ENCODE results near the gene MTOR. TPM values are rescaled to one million over a fixed set of nuclear protein-coding genes. Genes with fewer than 3 reads are reported as not detected.
A peak's percentile ranks its signal among the peaks of the same experiment; 100 is the strongest.
"Not testable (repeated sequence)": the region's sequence is repeated elsewhere in the genome, so short reads cannot be mapped to it uniquely, and the experiment has no call there.

Gene MTOR
- 10 to 100 TPM; 32.6 to 38.3 TPM for total RNA-seq

DNA sequence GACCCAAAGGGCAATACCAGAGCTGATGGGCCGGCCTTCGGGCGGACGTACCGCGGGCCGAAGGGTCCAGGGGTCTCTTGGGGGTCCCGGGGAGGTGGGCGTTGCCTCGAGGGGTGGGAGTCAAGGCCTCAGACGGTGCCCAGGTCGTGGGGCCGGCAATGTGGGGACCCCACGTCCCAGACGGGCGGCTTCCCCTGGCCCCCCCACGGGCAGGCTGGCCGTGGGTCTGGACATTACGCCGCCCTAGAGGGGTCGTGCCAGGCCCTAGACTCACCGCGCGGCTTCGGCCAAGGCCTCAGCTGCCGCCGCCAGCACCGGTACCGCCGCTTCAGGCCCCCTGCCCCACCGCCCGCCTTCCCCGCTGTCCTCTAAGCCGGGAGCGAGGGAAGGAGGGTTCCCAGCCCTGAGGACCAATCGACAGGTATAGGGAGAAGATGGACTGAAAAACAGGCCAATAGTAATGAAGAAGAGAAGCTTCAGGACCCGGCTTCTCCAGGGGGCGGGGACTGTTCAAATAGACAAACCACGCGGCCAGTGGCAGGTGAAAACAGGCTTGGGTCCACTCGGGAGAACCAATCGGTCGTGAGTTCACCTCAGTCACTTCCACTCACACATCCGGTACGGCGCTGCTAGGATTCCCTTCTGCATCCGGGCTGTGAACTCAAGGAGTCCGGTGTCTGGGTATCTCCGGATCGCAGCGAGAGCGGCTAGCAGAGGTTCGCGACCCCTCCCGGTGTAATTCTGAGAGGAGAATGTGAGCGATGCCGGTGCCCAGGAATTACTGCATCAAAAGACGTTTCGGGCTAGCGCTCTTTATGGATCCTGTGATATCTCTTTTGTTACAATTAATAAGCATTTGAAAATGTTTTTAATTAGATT lies at the start of gene MTOR:
Gene MTOR, minus strand, starts transcription at position 381 of the 879 bp plus-strand sequence. CDS start 3,142 bp downstream, outside the sequence.
- Mint-ChIP-seq H3K4me3 (peak within 1 kb of the TSS; percentile 91 to 97), H3K36me3 (ENCODE audit: insufficient read depth in 2 of 2) (peaks cover 1 to 2% of the 10 kb centered on the region in 2 donors), H3K9me3 (no peaks in the 10 kb centered on the region), H3K27ac (peak within 1 kb of the TSS; percentile 97), H3K27me3 (ENCODE audit: low read depth) (no peaks in the 10 kb centered on the region), H3K4me1 (ENCODE audit: low read depth) (peaks cover 16% of the 10 kb centered on the region)
- ATAC-seq (replicated peaks in 1 of 2) = peak; percentile 98
- peak; percentile 95 to 98 for DNase-seq

DNA sequence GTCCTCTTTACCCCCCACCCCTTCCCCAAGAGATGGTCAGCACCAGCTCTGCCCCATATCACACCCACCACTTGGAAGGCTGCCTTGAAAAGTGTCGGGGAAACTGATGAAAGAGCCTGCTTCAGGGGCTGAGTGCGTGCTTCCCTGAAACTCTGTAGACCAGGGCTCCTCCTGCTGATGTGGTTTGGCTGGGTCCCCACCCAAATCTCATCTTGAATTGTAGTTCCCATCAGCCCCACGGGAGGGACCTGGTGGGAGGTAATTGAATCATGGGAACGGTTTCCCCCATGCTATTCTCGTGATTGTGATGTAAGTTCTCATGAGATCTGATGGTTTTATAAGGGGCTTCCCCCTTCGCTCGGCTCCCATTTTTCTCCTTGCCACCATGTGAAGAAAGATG lies 47.0 kb upstream of the MTOR start:
- no peaks in the 10 kb centered on the region for H3K9me3 Mint-ChIP-seq
- H3K27me3 Mint-ChIP-seq (ENCODE audit: low read depth) = no peaks in the 10 kb centered on the region
- H3K27ac Mint-ChIP-seq = no peak overlapping the region

DNA sequence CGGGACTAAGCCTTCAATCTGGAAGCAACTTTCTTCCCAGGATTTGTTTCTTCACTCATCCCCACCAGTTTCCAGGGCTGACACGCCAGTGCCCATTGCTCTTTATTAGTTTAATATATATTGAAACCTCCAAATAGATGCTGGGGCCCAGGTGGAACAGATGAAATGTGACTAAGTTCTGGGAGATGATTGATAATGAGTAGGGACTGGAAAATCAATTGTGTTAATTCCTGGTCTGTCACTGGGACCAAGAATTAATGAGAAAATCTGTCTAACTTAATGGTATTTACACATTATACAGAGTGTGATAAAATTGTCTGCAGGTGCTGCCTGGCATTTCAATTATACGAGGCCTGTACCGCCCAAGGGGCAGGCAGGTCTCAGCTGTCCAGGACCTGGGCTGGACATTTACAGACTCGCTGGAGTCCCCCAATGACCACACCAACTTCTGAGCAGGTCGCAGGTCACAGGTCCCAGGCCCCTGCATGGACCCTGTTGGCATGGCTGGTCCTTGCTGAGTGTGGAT lies 46.4 kb upstream of the MTOR start:
- Mint-ChIP-seq H3K27ac (no peak overlapping the region), H3K4me1 (ENCODE audit: low read depth) (peaks cover 7% of the 10 kb centered on the region), H3K36me3 (ENCODE audit: insufficient read depth in 2 of 2) (no peaks in the 10 kb centered on the region), H3K9me3 (no peaks in the 10 kb centered on the region), H3K27me3 (ENCODE audit: low read depth) (no peaks in the 10 kb centered on the region), H3K4me3 (no peak overlapping the region)
- no peak for DNase-seq
- no peak for ATAC-seq (replicated peaks in 1 of 2)

More for the DNA sequence above, 47.0 kb upstream of the MTOR start:
- Mint-ChIP-seq H3K4me3 (no peak overlapping the region), H3K36me3 (ENCODE audit: insufficient read depth in 2 of 2) (no peaks in the 10 kb centered on the region), H3K4me1 (ENCODE audit: low read depth) (peaks cover 7% of the 10 kb centered on the region)
- DNase-seq (no peak), ATAC-seq (replicated peaks in 1 of 2) (no peak)

DNA sequence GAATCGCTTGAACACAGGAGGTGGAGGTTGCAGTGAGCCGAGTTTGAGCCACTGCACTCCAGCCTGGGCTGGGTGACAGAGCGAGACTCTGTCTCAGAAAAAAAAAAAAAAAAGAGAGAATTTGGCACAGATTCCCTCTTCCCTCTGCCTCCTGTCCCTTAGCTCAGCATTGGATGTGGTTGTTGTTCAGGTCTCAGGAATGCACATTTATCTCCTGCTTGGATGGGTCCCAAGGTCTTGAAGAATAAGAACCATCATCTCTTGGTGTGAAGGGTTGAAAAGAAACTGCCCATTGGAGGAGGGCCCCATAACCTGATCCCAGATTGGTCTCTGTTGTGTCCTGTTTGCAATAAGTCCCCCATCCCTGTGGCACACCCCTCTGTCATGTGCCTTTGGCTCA lies 45.5 kb upstream of the MTOR start:
- peaks cover 7% of the 10 kb centered on the region for H3K4me1 Mint-ChIP-seq (ENCODE audit: low read depth)

DNA sequence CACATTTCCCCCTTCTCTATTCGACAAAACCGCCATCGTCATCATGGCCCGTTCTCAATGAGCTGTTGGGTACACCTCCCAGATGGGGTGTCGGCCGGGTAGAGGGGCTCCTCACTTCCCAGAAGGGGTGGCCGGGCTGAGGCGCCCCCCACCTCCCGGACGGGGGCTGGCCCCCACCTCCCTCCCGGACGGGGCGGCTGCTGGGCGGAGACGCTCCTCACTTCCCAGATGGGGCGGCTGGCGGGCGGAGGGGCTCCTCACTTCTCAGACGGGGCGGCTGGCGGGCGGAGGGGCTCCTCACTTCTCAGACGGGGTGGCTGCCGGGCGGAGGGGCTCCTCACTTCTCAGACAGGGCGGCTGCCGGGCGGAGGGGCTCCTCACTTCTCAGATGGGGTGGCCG lies 43.2 kb upstream of the MTOR start:
- not testable (repeated sequence) for H3K4me1 Mint-ChIP-seq (ENCODE audit: low read depth)

More for the DNA sequence above, 45.5 kb upstream of the MTOR start:
- no peak for DNase-seq
- Mint-ChIP-seq H3K27me3 (ENCODE audit: low read depth) (no peaks in the 10 kb centered on the region), H3K27ac (no peak overlapping the region), H3K9me3 (no peaks in the 10 kb centered on the region), H3K4me3 (no peak overlapping the region), H3K36me3 (ENCODE audit: insufficient read depth in 2 of 2) (no peaks in the 10 kb centered on the region)
- ATAC-seq (replicated peaks in 1 of 2) = no peak

DNA sequence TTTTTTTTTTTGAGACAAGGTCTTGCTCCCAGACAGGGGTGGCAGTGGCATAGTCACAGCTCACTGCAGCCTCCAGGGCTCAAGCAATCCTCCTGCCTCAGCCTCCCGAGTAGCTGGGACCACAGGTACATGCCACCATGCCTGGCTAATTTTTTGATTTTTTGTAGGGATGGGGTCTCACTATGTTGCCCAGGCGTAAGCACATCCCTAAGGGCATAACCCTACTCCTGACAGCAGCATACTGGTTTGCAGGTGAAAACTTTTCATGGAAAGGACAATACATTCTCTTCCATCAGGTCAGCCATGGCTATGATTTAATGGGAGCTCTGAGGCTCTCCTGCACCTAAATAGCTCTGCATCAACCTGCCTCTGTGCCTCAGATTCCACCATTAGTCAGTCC lies 40.0 kb upstream of the MTOR start:
- H3K4me1 Mint-ChIP-seq (ENCODE audit: low read depth) = peaks cover 11% of the 10 kb centered on the region
- no peak for ATAC-seq (replicated peaks in 1 of 2)
- H3K27ac Mint-ChIP-seq = no peak overlapping the region
- DNase-seq = no peak
- no peaks in the 10 kb centered on the region for H3K27me3 Mint-ChIP-seq (ENCODE audit: low read depth)
- H3K9me3 Mint-ChIP-seq = no peaks in the 10 kb centered on the region
- H3K4me3 Mint-ChIP-seq = no peak overlapping the region
- no peaks in the 10 kb centered on the region for H3K36me3 Mint-ChIP-seq (ENCODE audit: insufficient read depth in 2 of 2)

More for the DNA sequence above, 43.2 kb upstream of the MTOR start:
- not testable (repeated sequence) for H3K9me3 Mint-ChIP-seq; H3K27ac Mint-ChIP-seq; ATAC-seq (replicated peaks in 1 of 2); H3K36me3 Mint-ChIP-seq (ENCODE audit: insufficient read depth in 2 of 2); H3K4me3 Mint-ChIP-seq; DNase-seq; H3K27me3 Mint-ChIP-seq (ENCODE audit: low read depth)

DNA sequence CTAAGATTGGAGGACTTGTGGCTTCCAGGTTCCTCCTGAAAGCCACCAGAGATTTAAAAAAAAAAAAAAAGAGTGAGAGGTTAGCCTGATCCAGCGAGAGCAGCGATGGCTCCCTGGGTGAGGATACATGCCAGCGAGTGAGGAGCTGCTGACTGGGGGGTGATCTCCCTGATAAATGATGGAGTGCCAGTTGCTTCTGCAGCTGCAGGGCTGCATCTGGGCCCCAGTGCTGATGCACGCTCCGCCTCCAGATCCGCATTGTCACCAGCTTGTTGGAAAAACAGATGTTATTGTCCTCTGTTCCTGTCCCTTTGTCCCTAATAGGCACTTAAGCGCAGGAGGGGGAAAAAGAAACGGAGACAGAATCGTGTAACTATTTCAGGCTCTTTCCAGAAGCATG lies 39.2 kb upstream of the MTOR start:
- peaks cover 16% of the 10 kb centered on the region for H3K4me1 Mint-ChIP-seq (ENCODE audit: low read depth)
- DNase-seq = no peak
- no peaks in the 10 kb centered on the region for H3K27me3 Mint-ChIP-seq (ENCODE audit: low read depth)
- H3K27ac Mint-ChIP-seq = no peak overlapping the region
- no peaks in the 10 kb centered on the region for H3K36me3 Mint-ChIP-seq (ENCODE audit: insufficient read depth in 2 of 2)
- no peak overlapping the region for H3K4me3 Mint-ChIP-seq
- no peak for ATAC-seq (replicated peaks in 1 of 2)
- no peaks in the 10 kb centered on the region for H3K9me3 Mint-ChIP-seq

DNA sequence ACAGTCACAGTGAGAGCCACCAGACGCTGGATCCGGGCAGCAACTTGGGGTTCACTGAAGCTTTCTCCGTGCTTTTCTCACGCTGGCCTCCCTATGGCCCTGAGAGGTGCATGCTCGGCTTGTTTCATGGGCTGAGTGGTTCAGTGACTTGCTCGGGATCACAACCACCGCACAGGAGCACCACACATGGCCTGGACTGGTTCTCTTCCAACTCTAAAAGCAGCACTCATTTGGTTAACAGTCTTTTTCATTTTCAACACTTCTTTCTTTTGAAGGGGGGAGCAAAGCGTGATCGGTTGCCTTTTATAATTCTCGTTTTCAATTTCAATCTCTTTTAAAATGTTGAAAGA lies 36.8 kb upstream of the MTOR start:
- peaks cover 0 to 6% of the 10 kb centered on the region in 2 donors for H3K36me3 Mint-ChIP-seq (ENCODE audit: insufficient read depth in 2 of 2)

DNA sequence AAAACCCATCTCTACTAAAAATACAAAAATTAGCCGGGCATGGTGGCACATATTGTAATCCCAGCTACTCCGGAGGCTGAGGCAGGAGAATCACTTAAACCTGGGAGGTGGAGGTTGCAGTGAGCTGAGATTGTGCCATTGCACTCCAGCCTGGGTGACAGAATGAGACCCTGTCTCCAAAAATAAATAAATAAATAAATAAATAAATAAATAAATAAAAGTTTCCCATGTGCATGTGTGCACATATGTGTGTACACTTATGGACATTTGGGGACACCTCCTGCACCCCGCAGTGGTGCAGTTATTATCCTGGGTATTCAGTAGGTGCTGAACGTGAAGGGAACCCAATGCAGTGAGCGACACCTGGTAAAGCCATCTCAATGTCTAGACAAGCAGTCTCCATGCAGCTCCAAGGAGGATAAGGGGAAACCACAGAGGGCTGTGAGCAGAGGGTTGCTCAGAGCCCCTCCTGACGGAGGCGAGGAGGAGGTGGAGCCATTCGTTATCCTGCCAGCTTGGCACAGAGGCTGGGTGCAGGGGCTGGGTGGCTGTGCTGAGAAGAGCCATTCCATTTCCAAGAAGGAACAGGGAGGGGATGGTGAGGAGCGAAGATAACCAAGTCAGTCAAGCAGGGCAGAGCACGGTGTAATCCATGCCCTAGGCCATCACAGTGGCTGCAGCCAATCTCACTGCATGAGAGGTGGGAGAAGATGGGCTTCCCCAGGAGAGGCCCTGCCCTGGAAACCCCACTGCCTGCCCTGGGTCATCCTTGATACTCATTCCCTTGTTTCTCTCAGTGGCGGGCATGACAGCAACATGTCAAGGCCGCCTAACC lies 36.3 kb upstream of the MTOR start:
- Mint-ChIP-seq H3K4me3 (peak overlapping the region in 1 of 2 donors; percentile 9), H3K27ac (peak overlapping the region; percentile 41)

More for the DNA sequence above, 36.8 kb upstream of the MTOR start:
- Mint-ChIP-seq H3K4me3 (peak overlapping the region in 1 of 2 donors; percentile 9), H3K27me3 (ENCODE audit: low read depth) (no peaks in the 10 kb centered on the region), H3K27ac (peak overlapping the region; percentile 41), H3K9me3 (no peaks in the 10 kb centered on the region), H3K4me1 (ENCODE audit: low read depth) (peaks cover 25% of the 10 kb centered on the region)
- ATAC-seq (replicated peaks in 1 of 2) = peak; percentile 47
- no peak for DNase-seq

DNA sequence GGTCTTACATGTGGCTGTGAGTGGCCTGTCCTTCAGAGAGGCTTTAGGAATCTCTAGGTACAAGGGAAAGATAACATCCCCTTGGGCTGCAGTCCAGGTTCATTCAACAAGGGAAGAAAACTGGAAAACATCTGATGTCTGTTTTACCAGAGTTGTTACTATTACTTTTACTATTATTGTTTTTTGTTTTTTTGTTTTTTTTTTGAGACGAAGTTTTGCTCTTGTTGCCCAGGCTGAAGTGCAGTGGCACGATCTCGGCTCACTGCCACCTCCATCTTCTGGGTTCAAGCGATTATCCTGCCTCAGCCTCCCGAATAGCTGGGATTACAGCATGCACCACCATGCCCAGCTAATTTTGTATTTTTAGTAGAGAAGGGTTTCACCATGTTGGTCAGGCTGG lies 35.4 kb upstream of the MTOR start:
- H3K9me3 Mint-ChIP-seq; H3K36me3 Mint-ChIP-seq (ENCODE audit: insufficient read depth in 2 of 2); DNase-seq; H3K27ac Mint-ChIP-seq; ATAC-seq (replicated peaks in 1 of 2); H3K4me3 Mint-ChIP-seq; H3K27me3 Mint-ChIP-seq (ENCODE audit: low read depth): not testable (repeated sequence)
- peaks cover 25% of the 10 kb centered on the region for H3K4me1 Mint-ChIP-seq (ENCODE audit: low read depth)

More for the DNA sequence above, 36.3 kb upstream of the MTOR start:
- peaks cover 25% of the 10 kb centered on the region for H3K4me1 Mint-ChIP-seq (ENCODE audit: low read depth)
- peaks cover 0 to 6% of the 10 kb centered on the region in 2 donors for H3K36me3 Mint-ChIP-seq (ENCODE audit: insufficient read depth in 2 of 2)
- DNase-seq (no peak), ATAC-seq (replicated peaks in 1 of 2) (peak in 1 of 2 donors; percentile 25)
- H3K27me3 Mint-ChIP-seq (ENCODE audit: low read depth) = no peaks in the 10 kb centered on the region
- no peaks in the 10 kb centered on the region for H3K9me3 Mint-ChIP-seq

DNA sequence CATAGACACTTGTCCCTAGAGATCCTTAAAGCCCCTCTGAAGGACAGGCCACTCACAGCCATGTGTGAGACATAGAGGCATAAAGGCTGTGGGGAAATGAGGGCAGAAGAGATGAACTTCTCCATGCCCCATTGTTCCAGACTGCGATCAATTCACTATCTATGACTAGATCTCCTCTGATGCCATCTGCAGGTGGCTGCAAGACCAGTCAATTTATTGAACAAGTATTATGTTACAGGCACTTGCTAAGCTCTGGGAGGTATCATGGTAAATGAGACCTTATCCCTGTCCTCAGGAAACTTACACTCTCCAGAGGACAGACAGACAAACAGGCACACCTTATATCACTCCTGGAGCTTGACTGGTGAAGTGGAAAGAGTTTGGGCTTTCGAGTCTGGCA lies 33.6 kb upstream of the MTOR start:
- H3K4me1 Mint-ChIP-seq (ENCODE audit: low read depth) = peaks cover 33% of the 10 kb centered on the region
- ATAC-seq (replicated peaks in 1 of 2) (no peak), DNase-seq (no peak)
- H3K36me3 Mint-ChIP-seq (ENCODE audit: insufficient read depth in 2 of 2) = peaks cover 2 to 8% of the 10 kb centered on the region in 2 donors
- no peaks in the 10 kb centered on the region for H3K27me3 Mint-ChIP-seq (ENCODE audit: low read depth)
- no peaks in the 10 kb centered on the region for H3K9me3 Mint-ChIP-seq
- no peak overlapping the region for H3K27ac Mint-ChIP-seq
- no peak overlapping the region for H3K4me3 Mint-ChIP-seq

DNA sequence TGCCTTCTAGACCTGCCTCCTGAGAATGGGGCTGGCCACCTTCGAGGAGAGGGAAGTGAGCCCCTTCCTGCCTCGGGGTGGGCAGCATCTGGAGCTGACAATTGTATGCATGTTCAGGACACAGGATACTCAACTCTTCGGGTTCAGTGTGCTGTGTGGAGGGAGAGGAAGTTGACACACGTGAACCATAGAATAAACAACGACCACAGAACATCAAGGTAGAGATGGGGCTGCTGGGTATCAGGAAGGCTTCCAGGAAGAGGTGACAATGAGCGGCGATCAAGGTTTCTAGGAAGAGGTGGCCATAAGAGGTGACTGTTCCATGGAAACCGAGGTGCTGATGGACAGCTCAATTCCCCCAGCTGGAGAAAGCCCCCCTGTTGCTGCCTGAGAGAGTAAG lies 32.6 kb upstream of the MTOR start:
- ATAC-seq (replicated peaks in 1 of 2) (no peak), DNase-seq (no peak)
- peaks cover 41% of the 10 kb centered on the region for H3K4me1 Mint-ChIP-seq (ENCODE audit: low read depth)
- no peak overlapping the region for H3K4me3 Mint-ChIP-seq
- peaks cover 2 to 8% of the 10 kb centered on the region in 2 donors for H3K36me3 Mint-ChIP-seq (ENCODE audit: insufficient read depth in 2 of 2)
- H3K27ac Mint-ChIP-seq = peak overlapping the region; percentile 21
- no peaks in the 10 kb centered on the region for H3K9me3 Mint-ChIP-seq
- H3K27me3 Mint-ChIP-seq (ENCODE audit: low read depth) = no peaks in the 10 kb centered on the region

DNA sequence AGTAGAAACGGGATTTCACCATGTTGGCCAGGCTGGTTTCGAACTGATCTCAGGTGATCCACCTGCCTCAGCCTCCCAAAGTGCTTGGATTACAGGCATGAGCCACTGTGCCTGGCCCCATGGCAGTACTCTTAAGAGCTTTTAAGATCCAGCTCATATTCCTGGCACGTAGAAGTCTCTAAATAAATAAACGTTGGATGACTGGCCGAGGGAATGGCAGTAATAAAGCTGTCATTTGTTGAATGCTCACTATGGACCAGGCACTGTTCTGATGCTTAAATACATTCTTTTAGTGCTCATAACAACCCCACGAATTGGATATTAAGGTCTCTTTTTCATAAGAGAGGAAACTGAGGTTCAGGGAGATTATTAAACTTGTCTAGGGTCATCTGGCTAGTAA lies 31.5 kb upstream of the MTOR start:
- Mint-ChIP-seq H3K9me3 (no peaks in the 10 kb centered on the region), H3K4me1 (ENCODE audit: low read depth) (peaks cover 34% of the 10 kb centered on the region), H3K36me3 (ENCODE audit: insufficient read depth in 2 of 2) (peaks cover 2 to 11% of the 10 kb centered on the region in 2 donors), H3K27ac (no peak overlapping the region), H3K27me3 (ENCODE audit: low read depth) (no peaks in the 10 kb centered on the region), H3K4me3 (no peak overlapping the region)
- no peak for DNase-seq
- ATAC-seq (replicated peaks in 1 of 2) = no peak

Data from activated T-cell treated with anti-CD3 and anti-CD28 coated beads, Interleukin-2, amount 50 U/mL, for 72 hours (primary cell).